ENCODE results near the gene ELAVL4. TPM values are rescaled to one million over a fixed set of nuclear protein-coding genes. Genes with fewer than 3 reads are reported as not detected.

The ELAVL4 gene
- total RNA-seq, 1 donor from 2014 or later = not detected

GRCh38 chr1:50236656-50237055, 127.9 kb downstream of the ELAVL4 start:
- Histone ChIP-seq H3K4me2 (ENCODE audit: low read length) (no peak overlapping the region), H3K4me1 (ENCODE audit: insufficient read depth, low read length) (no peaks in the 10 kb centered on the region), H3K27me3 (ENCODE audit: insufficient read depth, low read length) (no peaks in the 10 kb centered on the region), H2AFZ (ENCODE audit: low read depth, low read length) (no peak overlapping the region), H3K27ac (ENCODE audit: low read depth, low read length) (no peak overlapping the region), H4K20me1 (ENCODE audit: insufficient read depth, low read length) (no peaks in the 10 kb centered on the region), H3K36me3 (ENCODE audit: insufficient read depth, low read length) (no peaks in the 10 kb centered on the region), H3K9me3 (ENCODE audit: insufficient read depth, low read depth, low read length) (no peaks in the 10 kb centered on the region), H3K9ac (ENCODE audit: low read length) (no peak overlapping the region), H3K4me3 (ENCODE audit: insufficient read depth, low read depth, low read length) (no peak overlapping the region), H3K79me2 (ENCODE audit: insufficient read depth, low read length) (no peaks in the 10 kb centered on the region)
- Mint-ChIP-seq H3K27ac (ENCODE audit: unreplicated experiment) (no peak overlapping the region), H3K4me3 (ENCODE audit: unreplicated experiment) (no peak overlapping the region), H3K9me3 (ENCODE audit: unreplicated experiment) (peaks cover 5% of the 10 kb centered on the region), H3K27me3 (ENCODE audit: low read depth, unreplicated experiment) (peaks cover 17% of the 10 kb centered on the region), H3K36me3 (ENCODE audit: low read depth, unreplicated experiment) (no peaks in the 10 kb centered on the region), H3K4me1 (ENCODE audit: low read depth, unreplicated experiment) (no peaks in the 10 kb centered on the region)
- FAIRE-seq = no peak
- DNase-seq (ENCODE audit: low read depth) = no peak
- no peak for TF ChIP-seq EZH2 (IDR thresholded peaks at IDR 0.05; ENCODE audit: insufficient read depth, low read length)
- TF ChIP-seq, protein P1, sequence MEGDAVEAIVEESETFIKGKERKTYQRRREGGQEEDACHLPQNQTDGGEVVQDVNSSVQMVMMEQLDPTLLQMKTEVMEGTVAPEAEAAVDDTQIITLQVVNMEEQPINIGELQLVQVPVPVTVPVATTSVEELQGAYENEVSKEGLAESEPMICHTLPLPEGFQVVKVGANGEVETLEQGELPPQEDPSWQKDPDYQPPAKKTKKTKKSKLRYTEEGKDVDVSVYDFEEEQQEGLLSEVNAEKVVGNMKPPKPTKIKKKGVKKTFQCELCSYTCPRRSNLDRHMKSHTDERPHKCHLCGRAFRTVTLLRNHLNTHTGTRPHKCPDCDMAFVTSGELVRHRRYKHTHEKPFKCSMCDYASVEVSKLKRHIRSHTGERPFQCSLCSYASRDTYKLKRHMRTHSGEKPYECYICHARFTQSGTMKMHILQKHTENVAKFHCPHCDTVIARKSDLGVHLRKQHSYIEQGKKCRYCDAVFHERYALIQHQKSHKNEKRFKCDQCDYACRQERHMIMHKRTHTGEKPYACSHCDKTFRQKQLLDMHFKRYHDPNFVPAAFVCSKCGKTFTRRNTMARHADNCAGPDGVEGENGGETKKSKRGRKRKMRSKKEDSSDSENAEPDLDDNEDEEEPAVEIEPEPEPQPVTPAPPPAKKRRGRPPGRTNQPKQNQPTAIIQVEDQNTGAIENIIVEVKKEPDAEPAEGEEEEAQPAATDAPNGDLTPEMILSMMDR (IDR thresholded peaks at IDR 0.05; ENCODE audit: insufficient read depth, low read depth, low read length) = no peak

GRCh38 chr1:50237056-50237455, 128.3 kb downstream of the ELAVL4 start:
- Mint-ChIP-seq H3K27me3 (ENCODE audit: low read depth, unreplicated experiment) (peaks cover 19% of the 10 kb centered on the region), H3K4me1 (ENCODE audit: low read depth, unreplicated experiment) (no peaks in the 10 kb centered on the region), H3K4me3 (ENCODE audit: unreplicated experiment) (no peak overlapping the region), H3K27ac (ENCODE audit: unreplicated experiment) (no peak overlapping the region), H3K9me3 (ENCODE audit: unreplicated experiment) (peaks cover 7% of the 10 kb centered on the region), H3K36me3 (ENCODE audit: low read depth, unreplicated experiment) (no peaks in the 10 kb centered on the region)
- Histone ChIP-seq H3K27ac (ENCODE audit: low read depth, low read length) (no peak overlapping the region), H3K4me2 (ENCODE audit: low read length) (no peak overlapping the region), H2AFZ (ENCODE audit: low read depth, low read length) (no peak overlapping the region), H3K4me3 (ENCODE audit: insufficient read depth, low read depth, low read length) (no peak overlapping the region), H3K9me3 (ENCODE audit: insufficient read depth, low read depth, low read length) (no peaks in the 10 kb centered on the region), H3K79me2 (ENCODE audit: insufficient read depth, low read length) (no peaks in the 10 kb centered on the region), H3K9ac (ENCODE audit: low read length) (no peak overlapping the region), H3K27me3 (ENCODE audit: insufficient read depth, low read length) (no peaks in the 10 kb centered on the region), H4K20me1 (ENCODE audit: insufficient read depth, low read length) (no peaks in the 10 kb centered on the region), H3K4me1 (ENCODE audit: insufficient read depth, low read length) (no peaks in the 10 kb centered on the region), H3K36me3 (ENCODE audit: insufficient read depth, low read length) (no peaks in the 10 kb centered on the region)
- DNase-seq (ENCODE audit: low read depth) (no peak), FAIRE-seq (no peak)
- TF ChIP-seq EZH2 (IDR thresholded peaks at IDR 0.05; ENCODE audit: insufficient read depth, low read length) = no peak
- TF ChIP-seq, protein P1 (IDR thresholded peaks at IDR 0.05; ENCODE audit: insufficient read depth, low read depth, low read length) = no peak

DNA sequence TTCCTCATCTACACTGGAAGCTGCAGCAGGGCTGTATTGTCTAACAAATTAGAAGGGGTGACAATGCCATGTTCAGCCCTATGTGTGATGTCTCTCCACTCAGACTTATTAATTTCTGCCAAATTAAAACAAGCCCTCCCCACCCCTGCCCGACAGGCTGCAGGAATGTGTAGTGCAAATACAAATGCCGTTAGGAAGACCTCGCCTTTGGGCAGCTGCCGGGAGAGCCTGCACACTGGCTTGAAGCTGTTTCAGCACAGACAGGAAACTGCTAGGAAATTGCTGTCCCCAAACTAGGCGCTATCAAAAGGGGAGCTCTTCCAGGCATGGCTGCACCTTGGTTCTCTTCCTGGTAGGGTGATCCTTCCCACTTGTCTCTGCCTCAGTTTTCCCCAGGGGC, 135.2 kb downstream of the ELAVL4 start:
- FAIRE-seq (no peak), DNase-seq (ENCODE audit: low read depth) (no peak)
- H3K27ac ChIP-seq (ENCODE audit: low read depth, low read length) = no peak overlapping the region
- Mint-ChIP-seq H3K4me1 (ENCODE audit: low read depth, unreplicated experiment) (no peaks in the 10 kb centered on the region), H3K27me3 (ENCODE audit: low read depth, unreplicated experiment) (peaks cover 17% of the 10 kb centered on the region), H3K9me3 (ENCODE audit: unreplicated experiment) (peaks cover 2% of the 10 kb centered on the region), H3K27ac (ENCODE audit: unreplicated experiment) (no peak overlapping the region), H3K4me3 (ENCODE audit: unreplicated experiment) (no peak overlapping the region), H3K36me3 (ENCODE audit: low read depth, unreplicated experiment) (no peaks in the 10 kb centered on the region)
- no peaks in the 10 kb centered on the region for H4K20me1 ChIP-seq (ENCODE audit: insufficient read depth, low read length)
- H3K36me3 ChIP-seq (ENCODE audit: insufficient read depth, low read length) = no peaks in the 10 kb centered on the region
- TF ChIP-seq, protein P1 (IDR thresholded peaks at IDR 0.05; ENCODE audit: insufficient read depth, low read depth, low read length) = no peak
- no peak for TF ChIP-seq EZH2 (IDR thresholded peaks at IDR 0.05; ENCODE audit: insufficient read depth, low read length)
- no peaks in the 10 kb centered on the region for H3K79me2 ChIP-seq (ENCODE audit: insufficient read depth, low read length)
- H3K4me1 ChIP-seq (ENCODE audit: insufficient read depth, low read length) = no peaks in the 10 kb centered on the region
- H3K4me2 ChIP-seq (ENCODE audit: low read length) = no peak overlapping the region
- no peaks in the 10 kb centered on the region for H3K9me3 ChIP-seq (ENCODE audit: insufficient read depth, low read depth, low read length)
- H2AFZ ChIP-seq (ENCODE audit: low read depth, low read length) = no peak overlapping the region
- no peak overlapping the region for H3K9ac ChIP-seq (ENCODE audit: low read length)
- H3K4me3 ChIP-seq (ENCODE audit: insufficient read depth, low read depth, low read length) = no peak overlapping the region
- no peaks in the 10 kb centered on the region for H3K27me3 ChIP-seq (ENCODE audit: insufficient read depth, low read length)
